Smooth muscle cell (in vitro differentiated cells): ENCODE measurements around the gene CALCR. TPM values are rescaled to one million over a fixed set of nuclear protein-coding genes. Genes with fewer than 3 reads are reported as not detected.

Source experiments
- DNase-seq: peaks from one replicate; lab custom pipeline; 2025; ENCODE audit not compliant: unreplicated experiment; lab: John Stamatoyannopoulos, UW
- H2AFZ ChIP-seq: fragments of 200-600 bp; sonication (generic); 2 replicates; pipeline ENCODE4 v1.6.0; 2016; ENCODE audit warnings: antibody characterized with exemption, low read depth, mild to moderate bottlenecking
- H3F3A ChIP-seq: fragments of 200-600 bp; sonication (generic); 2 replicates; pipeline ENCODE4 v1.6.0; 2017; ENCODE audit warnings: antibody characterized with exemption, low read depth
- H3K27ac ChIP-seq: fragments of 200-600 bp; sonication (generic); 2 replicates; pipeline ENCODE4 v1.5.1; 2016; ENCODE audit warnings: low read depth, mild to moderate bottlenecking
- H3K27me3 ChIP-seq: fragments of 200-600 bp; sonication (generic); 2 replicates; pipeline ENCODE4 v1.6.1; 2016; ENCODE audit warnings: low read depth, mild to moderate bottlenecking
- H3K36me3 ChIP-seq: fragments of 200-600 bp; sonication (generic); 2 replicates; pipeline ENCODE4 v1.5.1; 2016; ENCODE audit warnings: low read depth
- H3K4me1 ChIP-seq: fragments of 200-600 bp; sonication (generic); 2 replicates; pipeline ENCODE4 v1.5.1; 2016; ENCODE audit warnings: low read depth
- H3K4me2 ChIP-seq: fragments of 200-600 bp; sonication (generic); 2 replicates; pipeline ENCODE4 v1.6.0; 2016; ENCODE audit warnings: mild to moderate bottlenecking
- H3K4me3 ChIP-seq: fragments of 200-600 bp; sonication (generic); 2 replicates; pipeline ENCODE4 v1.5.1; 2016; ENCODE audit warnings: mild to moderate bottlenecking
- H3K79me2 ChIP-seq: fragments of 200-600 bp; sonication (generic); 2 replicates; pipeline ENCODE4 v1.6.0; 2016; ENCODE audit warnings: low read depth, mild to moderate bottlenecking
- H3K9ac ChIP-seq: fragments of 200-600 bp; sonication (generic); 2 replicates; pipeline ENCODE4 v1.6.0; 2016; ENCODE audit warnings: low read depth
- H3K9me3 ChIP-seq: fragments of 200-600 bp; sonication (generic); replicated peaks from 2 replicates; pipeline ENCODE4 v1.5.1; 2016; ENCODE audit warnings: low read depth
- H4K20me1 ChIP-seq: fragments of 200-600 bp; sonication (generic); 2 replicates; pipeline ENCODE4 v1.6.0; 2016; ENCODE audit warnings: low read depth
- CTCF ChIP-seq: fragments of 200-600 bp; sonication (generic); IDR thresholded peaks from 2 replicates; pipeline ENCODE4 v1.5.1; 2017; ENCODE audit warnings: borderline replicate concordance, mild to moderate bottlenecking, antibody characterized with exemption; ENCODE audit not compliant: insufficient read depth, poor library complexity, severe bottlenecking
- WGBS: methylation state at CpG from one replicate; pipeline ENCODE4 v1.1.7; 2016; ENCODE audit warnings: low lambda C conversion rate; 5-methylcytosine and 5-hydroxymethylcytosine counted together
- polyA plus RNA-seq: library from polyadenylated mRNA; unstranded; fragments of >200 nt; fragmentation: Nextera tagmentation; extraction: Ambion mirVana; gene quantifications from 2 replicates; pipeline ENCODE4 v1.2.1, GENCODE V29; 2016
- total RNA-seq: library from RNA; depleted of rRNA; stranded (reverse); fragments of >200 nt; gene quantifications from 2 replicates; pipeline ENCODE4 v1.2.3, GENCODE V29; 2014

Gene CALCR
- total and polyA plus RNA-seq, 2 experiments from 2014 or later: not detected

- Histone ChIP-seq H3K4me2 (no peak overlapping the region), H3K4me3 (no peak overlapping the region), H3K27ac (no peak overlapping the region), H3K27me3 (no peaks in the 10 kb centered on the region), H3K9ac (no peak overlapping the region), H3K9me3 (no peaks in the 10 kb centered on the region), H2AFZ (no peak overlapping the region), H3K36me3 (no peaks in the 10 kb centered on the region), H3F3A (no peaks in the 10 kb centered on the region), H4K20me1 (no peaks in the 10 kb centered on the region), H3K79me2 (no peaks in the 10 kb centered on the region), H3K4me1 (no peaks in the 10 kb centered on the region)
- 82% methylated on average over 2 of the region's 2 CpGs for WGBS
- no peak for DNase-seq
- no peak for TF ChIP-seq CTCF
These were observed 147.4 kb downstream of the CALCR start for GRCh38 chr7:93427107-93427506.

- 92% methylated on average over 15 of the region's 15 CpGs for WGBS
- H3K79me2 ChIP-seq: no peaks in the 10 kb centered on the region
- no peak overlapping the region for H3K4me3 ChIP-seq
- H4K20me1 ChIP-seq: no peaks in the 10 kb centered on the region
- H2AFZ ChIP-seq: no peak overlapping the region
- no peak for TF ChIP-seq CTCF
- DNase-seq: no peak
- no peak overlapping the region for H3K4me2 ChIP-seq
- no peaks in the 10 kb centered on the region for H3K36me3 ChIP-seq
- H3K9me3 ChIP-seq: no peaks in the 10 kb centered on the region
- no peaks in the 10 kb centered on the region for H3K4me1 ChIP-seq
- no peak overlapping the region for H3K9ac ChIP-seq
- H3K27me3 ChIP-seq: no peaks in the 10 kb centered on the region
- no peak overlapping the region for H3K27ac ChIP-seq
- H3F3A ChIP-seq: no peaks in the 10 kb centered on the region
These were observed 148.3 kb downstream of the CALCR start for GRCh38 chr7:93426155-93426696.

DNA sequence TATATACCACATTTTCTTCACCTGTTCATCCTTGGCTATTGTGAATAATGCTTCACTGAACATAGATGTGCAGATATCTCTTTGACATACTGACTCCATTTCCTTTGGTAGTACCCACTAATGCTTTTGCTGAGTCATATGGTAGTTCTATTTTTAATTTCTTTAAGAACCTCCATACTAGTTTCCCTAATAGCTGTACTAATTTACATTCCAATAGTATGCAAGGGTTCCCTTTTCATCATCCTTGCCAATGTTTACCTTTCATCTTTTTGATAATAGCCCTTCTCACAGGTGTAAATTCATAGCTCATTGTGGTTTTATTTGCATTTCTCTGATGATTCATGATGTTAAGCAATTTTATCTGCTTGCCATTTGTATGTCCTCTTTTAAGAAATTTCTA lies 159.9 kb downstream of the CALCR start:
- Histone ChIP-seq H2AFZ (no peak overlapping the region), H3K9ac (no peak overlapping the region), H3K36me3 (no peaks in the 10 kb centered on the region), H3K27me3 (no peaks in the 10 kb centered on the region), H3K79me2 (no peaks in the 10 kb centered on the region), H3F3A (no peaks in the 10 kb centered on the region), H3K9me3 (no peaks in the 10 kb centered on the region), H3K27ac (no peak overlapping the region), H4K20me1 (no peaks in the 10 kb centered on the region), H3K4me3 (no peak overlapping the region), H3K4me1 (no peaks in the 10 kb centered on the region), H3K4me2 (no peak overlapping the region)
- DNase-seq: no peak
- TF ChIP-seq CTCF: no peak

DNA sequence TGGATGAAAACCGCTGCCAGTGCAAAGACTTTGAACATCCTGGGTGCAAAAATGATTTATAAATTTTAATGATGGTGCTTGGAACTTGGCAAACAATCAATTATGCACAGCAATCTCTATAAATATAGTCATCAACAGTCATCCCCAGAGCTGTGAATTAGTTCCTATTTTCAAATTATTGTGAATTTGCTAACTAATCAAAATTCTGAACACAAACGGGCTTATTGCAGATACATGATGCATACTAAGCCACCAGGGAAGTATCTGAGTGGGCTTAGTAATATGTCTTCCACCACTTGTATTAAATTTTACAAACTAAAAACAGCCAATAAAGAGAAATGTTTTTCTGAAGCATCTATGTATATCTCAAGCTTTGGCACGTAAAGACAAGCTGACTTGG lies 165.2 kb downstream of the CALCR start:
- no peaks in the 10 kb centered on the region for H3K4me1 ChIP-seq
- H3K9me3 ChIP-seq: peaks cover 3% of the 10 kb centered on the region
- H3K36me3 ChIP-seq: no peaks in the 10 kb centered on the region
- WGBS: 93% methylated on average over 3 of the region's 3 CpGs
- no peaks in the 10 kb centered on the region for H3F3A ChIP-seq
- no peak overlapping the region for H3K27ac ChIP-seq
- H4K20me1 ChIP-seq: no peaks in the 10 kb centered on the region
- DNase-seq: no peak
- H2AFZ ChIP-seq: no peak overlapping the region
- no peak for TF ChIP-seq CTCF
- H3K4me2 ChIP-seq: no peak overlapping the region
- no peaks in the 10 kb centered on the region for H3K79me2 ChIP-seq
- no peaks in the 10 kb centered on the region for H3K27me3 ChIP-seq
- no peak overlapping the region for H3K9ac ChIP-seq
- no peak overlapping the region for H3K4me3 ChIP-seq
